K562 (cell line): ENCODE results near the gene PLXND1. TPM values are rescaled to one million over a fixed set of nuclear protein-coding genes. Genes with fewer than 3 reads are reported as not detected.

Experiments
- CCAR2 ChIP-seq: fragments of 200-400 bp; formaldehyde crosslinking; IDR thresholded peaks from 2 replicates; pipeline ENCODE4 v1.6.1; 2017; ENCODE audit warnings: mild to moderate bottlenecking, low read depth, low read length
- EP300 ChIP-seq: IDR thresholded peaks from 2 replicates; pipeline ENCODE4 v1.6.1; 2012; ENCODE audit warnings: low read length, improper control_type of control experiment
- NFATC3 ChIP-seq: fragments of 450-650 bp; IDR thresholded peaks from 2 replicates; pipeline ENCODE4 v1.6.1; 2017; ENCODE audit warnings: mild to moderate bottlenecking
- SFPQ ChIP-seq: fragments of 200-400 bp; formaldehyde crosslinking; IDR thresholded peaks from 2 replicates; pipeline ENCODE4 v1.6.1; 2017; ENCODE audit warnings: mild to moderate bottlenecking, low read depth, low read length, moderate library complexity
- TBP ChIP-seq: optimal IDR thresholded peaks from 2 replicates; pipeline ENCODE3; 2011; ENCODE audit warnings: low read depth, low read length, improper control_type of control experiment
- TSC22D4 ChIP-seq: fragments of 450-650 bp; IDR thresholded peaks from 2 replicates; pipeline ENCODE4 v1.6.1; 2016; ENCODE audit warnings: missing genetic modification characterization, missing biosample characterization, control low read depth
- USF2 ChIP-seq: sonication (generic); formaldehyde crosslinking; IDR thresholded peaks from 2 replicates; pipeline ENCODE4 v1.5.0; 2020; ENCODE audit warnings: missing genetic modification reagents
- ZBTB34 ChIP-seq: fragments of 250-450 bp; sonication (Bioruptor Pico); IDR thresholded peaks from 2 replicates; pipeline ENCODE4 v1.8.0; 2021; ENCODE audit warnings: mild to moderate bottlenecking, moderate library complexity
- ZNF253 ChIP-seq: fragments of 250-450 bp; sonication (Bioruptor Pico); conservative IDR thresholded peaks from 2 replicates; pipeline ENCODE4 v1.6.1; 2021; ENCODE audit warnings: mild to moderate bottlenecking
- polyA plus RNA-seq, 8 experiments: library from polyadenylated mRNA; depleted of rRNA in 4 of 8; stranded (reverse) in 5 of 8; unstranded in 3 of 8; fragments of >200 nt; fragmentation: Nextera tagmentation in 2 of 8; fragmentation: Illumina TruSeq in 1 of 8; extraction: Ambion mirVana in 2 of 8; extraction: Trizol in 1 of 8; gene quantifications; 2 replicates each; pipeline versions ENCODE4 v1.2.1 to v1.2.3, GENCODE V29; 2011 to 2014; ENCODE audit warnings: inconsistent platforms in 1 of 8, missing spikeins in 1 of 8
- total RNA-seq, 7 experiments: library from RNA; depleted of rRNA in 6 of 7; stranded (reverse); fragments of >200 nt in 6 of 7; fragmentation: Illumina TruSeq in 2 of 7; extraction: Trizol in 2 of 7; gene quantifications; 2 replicates each; pipeline versions ENCODE4 v1.2.1 to v1.2.3, GENCODE V29; 2011 to 2021; ENCODE audit warnings: low replicate concordance in 1 of 7
- TF ChIP-seq, protein P1 (sequence below): fragments of 450-650 bp; IDR thresholded peaks from 2 replicates; pipeline ENCODE4 v1.6.1; 2016; ENCODE audit warnings: mild to moderate bottlenecking, moderate library complexity

PLXND1 gene
- total and polyA plus RNA-seq, 9 of the 15 experiments (the other 6 are each of a cell fraction or from before 2014, with no cell fraction given), result 0.34 to 28.8 (median 14.0) TPM

DNA sequence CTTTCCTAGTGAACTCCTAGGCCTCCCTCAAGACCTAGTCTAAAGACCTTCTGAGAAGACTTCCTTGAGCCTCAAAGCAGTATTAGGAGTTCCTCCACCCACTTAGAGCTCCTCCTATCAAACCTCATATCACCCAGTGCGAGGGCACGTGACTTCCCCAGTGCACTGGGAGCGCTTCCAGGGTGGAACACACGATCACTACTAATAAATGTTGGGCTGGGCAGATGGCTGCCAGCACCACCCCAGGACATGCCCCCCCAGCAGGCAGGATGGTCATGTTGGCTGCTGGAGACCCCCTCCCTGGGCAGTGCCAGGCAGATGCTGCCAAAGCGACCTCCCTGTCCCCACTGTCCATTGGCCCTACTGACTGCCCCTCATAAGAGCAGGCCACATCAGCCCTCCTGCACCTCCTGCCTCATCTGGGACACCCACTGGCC, 8.5 kb upstream of the PLXND1 start (continued):
- TF ChIP-seq, protein P1, sequence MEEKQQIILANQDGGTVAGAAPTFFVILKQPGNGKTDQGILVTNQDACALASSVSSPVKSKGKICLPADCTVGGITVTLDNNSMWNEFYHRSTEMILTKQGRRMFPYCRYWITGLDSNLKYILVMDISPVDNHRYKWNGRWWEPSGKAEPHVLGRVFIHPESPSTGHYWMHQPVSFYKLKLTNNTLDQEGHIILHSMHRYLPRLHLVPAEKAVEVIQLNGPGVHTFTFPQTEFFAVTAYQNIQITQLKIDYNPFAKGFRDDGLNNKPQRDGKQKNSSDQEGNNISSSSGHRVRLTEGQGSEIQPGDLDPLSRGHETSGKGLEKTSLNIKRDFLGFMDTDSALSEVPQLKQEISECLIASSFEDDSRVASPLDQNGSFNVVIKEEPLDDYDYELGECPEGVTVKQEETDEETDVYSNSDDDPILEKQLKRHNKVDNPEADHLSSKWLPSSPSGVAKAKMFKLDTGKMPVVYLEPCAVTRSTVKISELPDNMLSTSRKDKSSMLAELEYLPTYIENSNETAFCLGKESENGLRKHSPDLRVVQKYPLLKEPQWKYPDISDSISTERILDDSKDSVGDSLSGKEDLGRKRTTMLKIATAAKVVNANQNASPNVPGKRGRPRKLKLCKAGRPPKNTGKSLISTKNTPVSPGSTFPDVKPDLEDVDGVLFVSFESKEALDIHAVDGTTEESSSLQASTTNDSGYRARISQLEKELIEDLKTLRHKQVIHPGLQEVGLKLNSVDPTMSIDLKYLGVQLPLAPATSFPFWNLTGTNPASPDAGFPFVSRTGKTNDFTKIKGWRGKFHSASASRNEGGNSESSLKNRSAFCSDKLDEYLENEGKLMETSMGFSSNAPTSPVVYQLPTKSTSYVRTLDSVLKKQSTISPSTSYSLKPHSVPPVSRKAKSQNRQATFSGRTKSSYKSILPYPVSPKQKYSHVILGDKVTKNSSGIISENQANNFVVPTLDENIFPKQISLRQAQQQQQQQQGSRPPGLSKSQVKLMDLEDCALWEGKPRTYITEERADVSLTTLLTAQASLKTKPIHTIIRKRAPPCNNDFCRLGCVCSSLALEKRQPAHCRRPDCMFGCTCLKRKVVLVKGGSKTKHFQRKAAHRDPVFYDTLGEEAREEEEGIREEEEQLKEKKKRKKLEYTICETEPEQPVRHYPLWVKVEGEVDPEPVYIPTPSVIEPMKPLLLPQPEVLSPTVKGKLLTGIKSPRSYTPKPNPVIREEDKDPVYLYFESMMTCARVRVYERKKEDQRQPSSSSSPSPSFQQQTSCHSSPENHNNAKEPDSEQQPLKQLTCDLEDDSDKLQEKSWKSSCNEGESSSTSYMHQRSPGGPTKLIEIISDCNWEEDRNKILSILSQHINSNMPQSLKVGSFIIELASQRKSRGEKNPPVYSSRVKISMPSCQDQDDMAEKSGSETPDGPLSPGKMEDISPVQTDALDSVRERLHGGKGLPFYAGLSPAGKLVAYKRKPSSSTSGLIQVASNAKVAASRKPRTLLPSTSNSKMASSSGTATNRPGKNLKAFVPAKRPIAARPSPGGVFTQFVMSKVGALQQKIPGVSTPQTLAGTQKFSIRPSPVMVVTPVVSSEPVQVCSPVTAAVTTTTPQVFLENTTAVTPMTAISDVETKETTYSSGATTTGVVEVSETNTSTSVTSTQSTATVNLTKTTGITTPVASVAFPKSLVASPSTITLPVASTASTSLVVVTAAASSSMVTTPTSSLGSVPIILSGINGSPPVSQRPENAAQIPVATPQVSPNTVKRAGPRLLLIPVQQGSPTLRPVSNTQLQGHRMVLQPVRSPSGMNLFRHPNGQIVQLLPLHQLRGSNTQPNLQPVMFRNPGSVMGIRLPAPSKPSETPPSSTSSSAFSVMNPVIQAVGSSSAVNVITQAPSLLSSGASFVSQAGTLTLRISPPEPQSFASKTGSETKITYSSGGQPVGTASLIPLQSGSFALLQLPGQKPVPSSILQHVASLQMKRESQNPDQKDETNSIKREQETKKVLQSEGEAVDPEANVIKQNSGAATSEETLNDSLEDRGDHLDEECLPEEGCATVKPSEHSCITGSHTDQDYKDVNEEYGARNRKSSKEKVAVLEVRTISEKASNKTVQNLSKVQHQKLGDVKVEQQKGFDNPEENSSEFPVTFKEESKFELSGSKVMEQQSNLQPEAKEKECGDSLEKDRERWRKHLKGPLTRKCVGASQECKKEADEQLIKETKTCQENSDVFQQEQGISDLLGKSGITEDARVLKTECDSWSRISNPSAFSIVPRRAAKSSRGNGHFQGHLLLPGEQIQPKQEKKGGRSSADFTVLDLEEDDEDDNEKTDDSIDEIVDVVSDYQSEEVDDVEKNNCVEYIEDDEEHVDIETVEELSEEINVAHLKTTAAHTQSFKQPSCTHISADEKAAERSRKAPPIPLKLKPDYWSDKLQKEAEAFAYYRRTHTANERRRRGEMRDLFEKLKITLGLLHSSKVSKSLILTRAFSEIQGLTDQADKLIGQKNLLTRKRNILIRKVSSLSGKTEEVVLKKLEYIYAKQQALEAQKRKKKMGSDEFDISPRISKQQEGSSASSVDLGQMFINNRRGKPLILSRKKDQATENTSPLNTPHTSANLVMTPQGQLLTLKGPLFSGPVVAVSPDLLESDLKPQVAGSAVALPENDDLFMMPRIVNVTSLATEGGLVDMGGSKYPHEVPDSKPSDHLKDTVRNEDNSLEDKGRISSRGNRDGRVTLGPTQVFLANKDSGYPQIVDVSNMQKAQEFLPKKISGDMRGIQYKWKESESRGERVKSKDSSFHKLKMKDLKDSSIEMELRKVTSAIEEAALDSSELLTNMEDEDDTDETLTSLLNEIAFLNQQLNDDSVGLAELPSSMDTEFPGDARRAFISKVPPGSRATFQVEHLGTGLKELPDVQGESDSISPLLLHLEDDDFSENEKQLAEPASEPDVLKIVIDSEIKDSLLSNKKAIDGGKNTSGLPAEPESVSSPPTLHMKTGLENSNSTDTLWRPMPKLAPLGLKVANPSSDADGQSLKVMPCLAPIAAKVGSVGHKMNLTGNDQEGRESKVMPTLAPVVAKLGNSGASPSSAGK, result peak; percentile 73
- TF ChIP-seq NFATC3 (no peak), SFPQ (no peak), ZBTB34 (CRISPR knock-in tag) (no peak), USF2 (CRISPR knock-in tag) (peak; percentile 94), EP300 (no peak), CCAR2 (no peak), TBP (peak; percentile 39), ZNF253 (CRISPR knock-in tag) (no peak), TSC22D4 (tag) (no peak)
- TF ChIP-seq, all 486 proteins: peak for 15
